HepG2 (cell line): ENCODE data around the gene P3H4. TPM values are rescaled to one million over a fixed set of nuclear protein-coding genes. Genes with fewer than 3 reads are reported as not detected.

Experiments
- ATF6 ChIP-seq: sonication (generic); formaldehyde crosslinking; conservative IDR thresholded peaks from 2 replicates; pipeline ENCODE4 v1.4.0; 2020; ENCODE audit warnings: missing genetic modification reagents
- BRD4 ChIP-seq: sonication (generic); formaldehyde crosslinking; IDR thresholded peaks from 2 replicates; pipeline ENCODE4 v1.4.0; 2020; ENCODE audit warnings: missing genetic modification reagents
- CTCF ChIP-seq: sonication (generic); formaldehyde crosslinking; IDR thresholded peaks from 2 replicates; pipeline ENCODE4 v1.5.0; 2020; ENCODE audit warnings: mild to moderate bottlenecking, missing genetic modification reagents, moderate library complexity
- PRDM10 ChIP-seq: sonication (generic); formaldehyde crosslinking; IDR thresholded peaks from 2 replicates; pipeline ENCODE4 v1.4.0; 2020; ENCODE audit warnings: low read depth, missing genetic modification reagents
- RFX5 ChIP-seq: IDR thresholded peaks from 2 replicates; pipeline ENCODE4 v1.6.1; 2011; ENCODE audit warnings: low read depth, low read length, improper control_type of control experiment
- TGIF2 ChIP-seq: IDR thresholded peaks from 2 replicates; pipeline ENCODE4 v1.6.1; 2016; ENCODE audit warnings: control low read depth, missing compliant biosample characterization
- TP53 ChIP-seq: sonication (generic); formaldehyde crosslinking; conservative IDR thresholded peaks from 2 replicates; pipeline ENCODE4 v1.4.0; 2020; ENCODE audit warnings: missing genetic modification reagents
- ZBTB46 ChIP-seq: sonication (generic); formaldehyde crosslinking; IDR thresholded peaks from 2 replicates; pipeline ENCODE4 v1.4.0; 2020; ENCODE audit warnings: mild to moderate bottlenecking, missing genetic modification reagents, borderline replicate concordance
- ZMAT3 ChIP-seq: sonication (generic); formaldehyde crosslinking; conservative IDR thresholded peaks from 2 replicates; pipeline ENCODE4 v1.7.0; 2021; ENCODE audit warnings: missing genetic modification reagents
- ZNF205 ChIP-seq: IDR thresholded peaks from 2 replicates; pipeline ENCODE4 v1.6.1; 2018; ENCODE audit warnings: missing biosample characterization, missing genetic modification reagents
- ZNF264 ChIP-seq: sonication (generic); formaldehyde crosslinking; IDR thresholded peaks from 2 replicates; pipeline ENCODE4 v1.4.0; 2020; ENCODE audit warnings: missing genetic modification reagents
- ZNF281 ChIP-seq: sonication (generic); formaldehyde crosslinking; IDR thresholded peaks from 2 replicates; pipeline ENCODE4 v1.4.0; 2020; ENCODE audit warnings: missing genetic modification reagents, borderline replicate concordance
- ZNF337 ChIP-seq: sonication (generic); formaldehyde crosslinking; IDR thresholded peaks from 2 replicates; pipeline ENCODE4 v1.5.1; 2020; ENCODE audit warnings: missing genetic modification reagents, low read depth, mild to moderate bottlenecking, borderline replicate concordance
- ZNF792 ChIP-seq: IDR thresholded peaks from 2 replicates; pipeline ENCODE4 v1.6.1; 2016
- ZSCAN21 ChIP-seq: sonication (generic); formaldehyde crosslinking; IDR thresholded peaks from 2 replicates; pipeline ENCODE4 v1.8.0; 2022; ENCODE audit warnings: mild to moderate bottlenecking, missing genetic modification reagents, moderate library complexity, borderline replicate concordance
- polyA plus RNA-seq, 8 experiments: library from polyadenylated mRNA; depleted of rRNA in 3 of 8; stranded (reverse) in 7 of 8; unstranded in 1 of 8; fragments of >200 nt; fragmentation: Illumina TruSeq in 4 of 8; extraction: Trizol in 4 of 8; gene quantifications; 2 replicates each; pipeline versions ENCODE4 v1.2.1 to v1.2.3, GENCODE V29; 2011 to 2016; ENCODE audit warnings: low read depth in 4 of 8, missing spikeins in 1 of 8, mixed read lengths in 1 of 8; ENCODE audit not compliant: insufficient read depth in 1 of 8
- total RNA-seq, 5 experiments: library from RNA; depleted of rRNA; stranded (reverse); fragments of >200 nt; fragmentation: Illumina TruSeq; extraction: Trizol; gene quantifications; 2 replicates each; pipeline ENCODE4 v1.2.3, GENCODE V29; 2016; ENCODE audit warnings: low read depth in 1 of 5

P3H4 gene
- total and polyA plus RNA-seq, 2 of the 13 experiments (the other 11 are each of a cell fraction or from before 2014, with no cell fraction given): 37.1 to 50.6 TPM

GRCh38 chr17:41772586-41773189 is 39.1 kb downstream of the P3H4 start (continued):
- 0 out of 2 replicates have a peak, but pooled peaks have one; percentile 56 for TF ChIP-seq TP53 (CRISPR knock-in tag)
- TF ChIP-seq TGIF2 (CRISPR knock-in tag): peak; percentile 73; the same call in 1 of the 2 replicates
- no peak for TF ChIP-seq RFX5
- peak; percentile 51 for TF ChIP-seq CTCF (CRISPR knock-in tag)
- peak; percentile 48; the same call in 1 of the 2 replicates for TF ChIP-seq ZNF264 (CRISPR knock-in tag)
- no peak for TF ChIP-seq ZNF792 (CRISPR knock-in tag)
- TF ChIP-seq ZNF337 (CRISPR knock-in tag): 0 out of 2 replicates have a peak, but pooled peaks have one; percentile 54
- TF ChIP-seq BRD4 (CRISPR knock-in tag): 0 out of 2 replicates have a peak, but pooled peaks have one; percentile 77
- TF ChIP-seq ZNF205 (CRISPR knock-in tag): 0 out of 2 replicates have a peak, but pooled peaks have one; percentile 15
- TF ChIP-seq ATF6 (CRISPR knock-in tag): no peak
- no peak; the same call in 1 of the 2 replicates for TF ChIP-seq ZNF281 (CRISPR knock-in tag)
- peak; percentile 42; the same call in 1 of the 2 replicates for TF ChIP-seq ZMAT3 (CRISPR knock-in tag)
- peak; percentile 64 for TF ChIP-seq ZSCAN21 (CRISPR knock-in tag)
- peak; percentile 91; the same call in 1 of the 2 replicates for TF ChIP-seq PRDM10 (CRISPR knock-in tag)
- no peak for TF ChIP-seq ZBTB46 (CRISPR knock-in tag)
